GM21390 (cell line): ENCODE data around the gene PTPN2.

Source experiments
- ATAC-seq: cut with Tn5 transposase; IDR thresholded peaks from one replicate; pipeline ENCODE4 v1.9.1; 2021; ENCODE audit not compliant: unreplicated experiment

PTPN2 gene

GRCh38 chr18:12750076-12750714 lies 133.8 kb downstream of the PTPN2 start:
- peak; percentile 73 for ATAC-seq

- no peak for ATAC-seq
Measured at GRCh38 chr18:12749121-12749520, 134.9 kb downstream of the PTPN2 start.

GRCh38 chr18:12748671-12749070 lies 135.4 kb downstream of the PTPN2 start:
- ATAC-seq, result no peak

- ATAC-seq, result no peak
Measured at GRCh38 chr18:12747530-12748315, 136.3 kb downstream of the PTPN2 start.

- ATAC-seq, result no peak
Measured at GRCh38 chr18:12745095-12745795, 138.8 kb downstream of the PTPN2 start.

GRCh38 chr18:12744103-12744502 lies 139.9 kb downstream of the PTPN2 start:
- ATAC-seq, result no peak

GRCh38 chr18:12742453-12742852 lies 141.6 kb downstream of the PTPN2 start:
- ATAC-seq, result no peak
